ENCODE measurements around the gene CAMSAP1. TPM values are rescaled to one million over a fixed set of nuclear protein-coding genes. Genes with fewer than 3 reads are reported as not detected.
A peak's percentile ranks its signal among the peaks of the same experiment; 100 is the strongest.

Gene CAMSAP1
- total RNA-seq, 1 donor from 2014 or later: 150 TPM

DNA sequence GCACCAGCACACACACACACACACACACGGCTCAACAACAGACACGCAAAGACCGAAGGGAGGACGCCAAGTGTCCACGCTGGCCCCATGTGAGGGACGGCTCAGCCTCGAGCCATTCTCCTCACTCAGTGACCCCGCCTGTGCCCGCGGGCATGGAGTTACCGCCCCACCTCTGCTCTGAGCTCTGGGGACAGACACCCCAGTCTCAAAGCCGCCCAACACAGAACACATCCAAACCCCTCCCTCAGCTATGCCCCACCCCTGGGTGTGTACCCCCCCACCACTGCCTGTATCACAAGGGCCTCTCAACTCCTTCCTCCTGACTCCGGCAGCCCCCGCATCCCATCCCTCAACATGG is 81.2 kb downstream of the CAMSAP1 start:
- TF ChIP-seq, protein P1, sequence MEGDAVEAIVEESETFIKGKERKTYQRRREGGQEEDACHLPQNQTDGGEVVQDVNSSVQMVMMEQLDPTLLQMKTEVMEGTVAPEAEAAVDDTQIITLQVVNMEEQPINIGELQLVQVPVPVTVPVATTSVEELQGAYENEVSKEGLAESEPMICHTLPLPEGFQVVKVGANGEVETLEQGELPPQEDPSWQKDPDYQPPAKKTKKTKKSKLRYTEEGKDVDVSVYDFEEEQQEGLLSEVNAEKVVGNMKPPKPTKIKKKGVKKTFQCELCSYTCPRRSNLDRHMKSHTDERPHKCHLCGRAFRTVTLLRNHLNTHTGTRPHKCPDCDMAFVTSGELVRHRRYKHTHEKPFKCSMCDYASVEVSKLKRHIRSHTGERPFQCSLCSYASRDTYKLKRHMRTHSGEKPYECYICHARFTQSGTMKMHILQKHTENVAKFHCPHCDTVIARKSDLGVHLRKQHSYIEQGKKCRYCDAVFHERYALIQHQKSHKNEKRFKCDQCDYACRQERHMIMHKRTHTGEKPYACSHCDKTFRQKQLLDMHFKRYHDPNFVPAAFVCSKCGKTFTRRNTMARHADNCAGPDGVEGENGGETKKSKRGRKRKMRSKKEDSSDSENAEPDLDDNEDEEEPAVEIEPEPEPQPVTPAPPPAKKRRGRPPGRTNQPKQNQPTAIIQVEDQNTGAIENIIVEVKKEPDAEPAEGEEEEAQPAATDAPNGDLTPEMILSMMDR (IDR thresholded peaks at IDR 0.05; ENCODE audit: partially characterized antibody, unreplicated experiment): no peak
- Mint-ChIP-seq H3K9me3 (ENCODE audit: unreplicated experiment) (peaks cover 14% of the 10 kb centered on the region), H3K4me3 (ENCODE audit: unreplicated experiment) (peak overlapping the region; percentile 45), H3K27me3 (ENCODE audit: unreplicated experiment) (peaks cover 6% of the 10 kb centered on the region), H3K4me1 (ENCODE audit: low read depth, unreplicated experiment) (peaks cover 25% of the 10 kb centered on the region), H3K27ac (ENCODE audit: unreplicated experiment) (peak overlapping the region; percentile 39), H3K36me3 (ENCODE audit: unreplicated experiment) (peaks cover 12% of the 10 kb centered on the region)
- no peak for DNase-seq

DNA sequence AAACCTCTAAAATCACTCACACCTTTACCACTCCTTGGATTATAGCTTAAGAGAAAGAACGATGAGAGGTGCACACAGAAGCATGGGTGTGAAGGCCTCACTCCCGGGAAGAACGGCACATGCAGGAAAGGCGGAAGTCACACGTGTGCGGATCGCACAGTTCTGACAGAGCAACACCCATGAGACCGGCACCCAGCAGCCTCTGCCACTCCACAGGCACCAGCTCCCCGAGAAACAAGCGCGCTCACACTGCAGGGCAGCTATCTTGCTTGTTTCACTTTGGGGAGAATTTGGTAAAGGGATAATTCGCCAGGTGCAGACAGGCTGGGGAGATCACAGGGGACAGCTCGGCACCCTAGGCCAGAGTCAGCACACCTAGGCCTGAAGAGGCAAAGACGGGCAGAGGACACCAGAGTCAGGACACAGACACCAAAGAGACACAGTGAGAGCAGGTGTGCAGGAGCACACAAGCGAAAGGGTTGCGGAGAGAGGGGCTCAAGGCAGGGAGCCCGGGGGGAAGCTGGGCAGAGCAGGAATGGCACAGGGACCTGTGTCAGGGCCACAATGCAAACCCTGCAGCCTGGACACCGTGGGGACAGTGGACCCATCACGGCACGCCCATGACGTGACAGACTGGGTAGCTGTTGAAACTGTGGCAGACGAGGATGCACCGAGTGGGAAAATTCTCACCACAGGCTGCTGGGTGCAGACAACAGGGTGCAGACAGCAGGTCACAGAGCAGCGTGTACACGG is 81.7 kb downstream of the CAMSAP1 start:
- no peak overlapping the region for H3K27ac Mint-ChIP-seq (ENCODE audit: unreplicated experiment)
- DNase-seq: no peak
- H3K9me3 Mint-ChIP-seq (ENCODE audit: unreplicated experiment): peaks cover 14% of the 10 kb centered on the region
- H3K4me3 Mint-ChIP-seq (ENCODE audit: unreplicated experiment): no peak overlapping the region
- TF ChIP-seq, protein P1 (IDR thresholded peaks at IDR 0.05; ENCODE audit: partially characterized antibody, unreplicated experiment): no peak
- peaks cover 12% of the 10 kb centered on the region for H3K36me3 Mint-ChIP-seq (ENCODE audit: unreplicated experiment)
- peaks cover 24% of the 10 kb centered on the region for H3K4me1 Mint-ChIP-seq (ENCODE audit: low read depth, unreplicated experiment)
- H3K27me3 Mint-ChIP-seq (ENCODE audit: unreplicated experiment): peaks cover 7% of the 10 kb centered on the region

DNA sequence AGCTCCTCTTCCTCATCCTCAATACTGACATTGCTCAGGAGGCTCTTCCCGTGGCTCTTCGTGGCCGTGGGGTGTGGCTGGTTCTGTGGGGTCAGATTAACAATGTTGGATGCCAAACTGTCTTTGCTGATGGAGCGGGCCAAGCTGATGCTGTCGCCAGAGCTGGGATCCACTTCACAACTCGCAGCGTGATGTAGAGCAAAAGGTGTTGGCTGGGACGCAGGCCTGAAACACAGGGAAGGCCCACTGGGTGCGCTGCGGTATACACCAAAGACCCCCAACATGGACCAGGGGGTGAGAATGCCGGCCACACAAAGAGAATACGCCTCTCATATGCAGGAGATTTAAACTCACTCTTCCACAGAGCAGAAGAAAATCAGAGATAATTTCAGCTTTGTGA is 84.3 kb downstream of the CAMSAP1 start:
- no peak for DNase-seq
- TF ChIP-seq, protein P1 (IDR thresholded peaks at IDR 0.05; ENCODE audit: partially characterized antibody, unreplicated experiment): no peak
- Mint-ChIP-seq H3K4me1 (ENCODE audit: low read depth, unreplicated experiment) (peaks cover 20% of the 10 kb centered on the region), H3K27me3 (ENCODE audit: unreplicated experiment) (peaks cover 7% of the 10 kb centered on the region), H3K36me3 (ENCODE audit: unreplicated experiment) (peaks cover 6% of the 10 kb centered on the region), H3K27ac (ENCODE audit: unreplicated experiment) (peak overlapping the region; percentile 39), H3K4me3 (ENCODE audit: unreplicated experiment) (no peak overlapping the region), H3K9me3 (ENCODE audit: unreplicated experiment) (peaks cover 18% of the 10 kb centered on the region)

DNA sequence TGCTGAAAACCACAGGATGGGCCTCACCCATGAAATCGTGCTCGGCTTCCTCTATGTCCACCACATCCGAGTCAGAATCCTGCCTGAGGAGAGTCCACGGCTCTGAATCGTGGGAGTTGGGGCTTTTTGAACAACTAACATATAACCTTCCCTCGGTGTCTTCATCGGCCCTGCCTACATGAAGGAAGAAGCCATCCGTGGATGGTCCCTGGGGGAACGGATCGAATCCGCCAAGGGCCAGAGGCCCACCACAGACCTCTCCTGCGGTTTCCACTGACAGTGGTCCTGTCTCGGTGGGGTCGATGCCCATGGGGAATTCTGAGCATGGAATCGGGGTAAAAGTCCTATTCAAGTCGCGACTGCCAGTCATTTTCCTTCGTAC is 85.0 kb downstream of the CAMSAP1 start:
- Mint-ChIP-seq H3K9me3 (ENCODE audit: unreplicated experiment) (peaks cover 18% of the 10 kb centered on the region), H3K36me3 (ENCODE audit: unreplicated experiment) (peaks cover 6% of the 10 kb centered on the region), H3K27ac (ENCODE audit: unreplicated experiment) (peak overlapping the region; percentile 84), H3K4me3 (ENCODE audit: unreplicated experiment) (peak overlapping the region; percentile 16), H3K4me1 (ENCODE audit: low read depth, unreplicated experiment) (peaks cover 20% of the 10 kb centered on the region), H3K27me3 (ENCODE audit: unreplicated experiment) (peaks cover 7% of the 10 kb centered on the region)
- TF ChIP-seq, protein P1 (IDR thresholded peaks at IDR 0.05; ENCODE audit: partially characterized antibody, unreplicated experiment): no peak
- no peak for DNase-seq

DNA sequence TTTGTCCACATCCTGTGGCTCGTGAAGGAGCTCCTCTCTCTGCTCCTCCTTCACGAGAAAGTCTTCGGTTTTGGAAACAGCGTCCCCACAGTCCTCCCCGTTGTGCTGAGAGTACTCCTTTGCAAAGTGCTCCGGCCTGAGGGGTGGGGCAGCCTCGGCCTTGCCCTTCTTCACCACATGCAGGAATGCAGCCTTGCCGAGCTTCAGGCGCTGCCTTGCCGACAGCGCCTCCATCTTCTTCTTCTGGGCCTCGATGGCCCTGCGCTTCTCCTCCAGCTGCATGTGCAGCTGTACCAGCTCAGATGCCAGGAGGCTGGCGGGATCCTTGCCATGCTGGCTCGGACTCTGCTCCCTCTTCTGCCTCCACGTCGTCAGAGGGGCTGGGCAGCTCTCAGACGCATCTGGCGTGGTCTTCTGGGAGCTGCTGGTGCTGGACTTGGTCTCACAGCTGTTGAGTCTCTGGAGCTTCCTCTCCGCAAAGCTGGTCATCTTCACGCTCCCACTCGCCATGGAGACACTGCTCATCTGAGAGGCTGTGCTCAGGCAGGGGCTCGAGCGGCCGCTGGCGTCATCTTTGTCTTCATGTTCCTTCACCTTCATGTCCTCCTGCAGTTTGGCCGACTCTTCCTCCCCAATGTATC is 85.5 kb downstream of the CAMSAP1 start:
- Mint-ChIP-seq H3K27ac (ENCODE audit: unreplicated experiment) (peak overlapping the region; percentile 84), H3K27me3 (ENCODE audit: unreplicated experiment) (peaks cover 7% of the 10 kb centered on the region), H3K4me3 (ENCODE audit: unreplicated experiment) (peak overlapping the region; percentile 16), H3K36me3 (ENCODE audit: unreplicated experiment) (peaks cover 6% of the 10 kb centered on the region), H3K9me3 (ENCODE audit: unreplicated experiment) (peaks cover 21% of the 10 kb centered on the region), H3K4me1 (ENCODE audit: low read depth, unreplicated experiment) (peaks cover 21% of the 10 kb centered on the region)
- DNase-seq: no peak
- TF ChIP-seq, protein P1 (IDR thresholded peaks at IDR 0.05; ENCODE audit: partially characterized antibody, unreplicated experiment): no peak

Data from glutamatergic neuron (in vitro differentiated cells).